ENCODE data around the gene CCDC86. TPM values are rescaled to one million over a fixed set of nuclear protein-coding genes. Genes with fewer than 3 reads are reported as not detected.

CCDC86 gene
- total RNA-seq, 4 donors from 2014 or later: 15.9 to 41.1 (median 27.3) TPM

DNA sequence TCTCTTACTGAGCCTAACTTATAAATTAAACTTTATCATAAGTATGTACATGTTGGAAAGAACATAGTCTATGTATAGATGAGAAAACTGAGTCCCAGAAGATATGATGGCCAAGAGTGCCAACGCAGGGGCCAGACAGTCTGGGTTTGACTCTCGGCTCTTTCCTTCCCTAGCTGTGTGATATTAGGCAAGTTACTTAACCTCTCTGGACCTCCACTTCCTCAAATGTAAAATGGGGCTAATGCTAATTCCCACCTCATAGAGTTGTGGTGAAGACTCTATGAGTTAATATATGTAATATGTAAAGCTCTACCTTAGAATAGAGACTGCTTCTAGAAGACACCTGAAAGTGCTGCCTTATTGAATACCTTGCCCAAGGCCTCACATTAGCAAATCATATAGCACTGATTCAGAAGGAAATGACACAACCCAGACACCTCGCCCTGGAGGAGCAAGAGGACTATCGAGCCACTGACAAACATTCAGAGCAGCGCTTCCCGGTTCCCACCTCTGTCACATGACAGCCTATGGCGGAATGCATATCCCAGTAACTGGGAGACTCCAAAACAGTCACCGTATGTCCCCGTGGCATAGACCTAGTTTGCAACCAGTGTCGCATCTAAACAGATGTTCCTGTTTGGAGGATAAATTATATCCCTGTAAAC, 11.3 kb upstream of the CCDC86 start:
- no peak for DNase-seq (ENCODE audit: low spot score in 2 of 2)

DNA sequence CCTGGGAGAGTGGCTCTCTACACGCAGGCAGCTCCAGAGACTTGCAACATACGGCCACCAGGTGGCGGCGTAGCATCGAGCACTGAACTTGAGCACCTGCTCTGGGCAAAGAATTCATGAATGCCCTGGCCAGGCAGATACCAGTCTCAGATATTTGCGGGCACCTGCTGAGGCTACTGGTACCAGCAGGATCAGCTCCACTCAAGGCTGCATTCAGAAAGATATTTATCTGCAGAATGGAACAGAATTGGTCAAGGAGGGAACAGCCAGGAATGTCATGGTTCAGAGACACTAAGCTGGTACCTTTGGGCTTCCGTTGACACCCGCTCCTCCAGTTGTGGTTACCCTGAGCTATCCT, 10.8 kb upstream of the CCDC86 start:
- Histone ChIP-seq H3K4me1 (no peaks in the 10 kb centered on the region), H3K36me3 (no peaks in the 10 kb centered on the region), H3K27ac (no peak overlapping the region), H3K4me3 (no peak overlapping the region), H3K9me3 (no peaks in the 10 kb centered on the region), H3K27me3 (no peaks in the 10 kb centered on the region)
- 17 to 42% methylated on average over 3 to 8 of the region's 8 CpGs for WGBS, 2 donors
- peak; percentile 80 to 89 for DNase-seq (ENCODE audit: low spot score in 2 of 2)
- TF ChIP-seq POLR2A (IDR thresholded peaks at IDR 0.05): no peak
- TF ChIP-seq, protein P1, sequence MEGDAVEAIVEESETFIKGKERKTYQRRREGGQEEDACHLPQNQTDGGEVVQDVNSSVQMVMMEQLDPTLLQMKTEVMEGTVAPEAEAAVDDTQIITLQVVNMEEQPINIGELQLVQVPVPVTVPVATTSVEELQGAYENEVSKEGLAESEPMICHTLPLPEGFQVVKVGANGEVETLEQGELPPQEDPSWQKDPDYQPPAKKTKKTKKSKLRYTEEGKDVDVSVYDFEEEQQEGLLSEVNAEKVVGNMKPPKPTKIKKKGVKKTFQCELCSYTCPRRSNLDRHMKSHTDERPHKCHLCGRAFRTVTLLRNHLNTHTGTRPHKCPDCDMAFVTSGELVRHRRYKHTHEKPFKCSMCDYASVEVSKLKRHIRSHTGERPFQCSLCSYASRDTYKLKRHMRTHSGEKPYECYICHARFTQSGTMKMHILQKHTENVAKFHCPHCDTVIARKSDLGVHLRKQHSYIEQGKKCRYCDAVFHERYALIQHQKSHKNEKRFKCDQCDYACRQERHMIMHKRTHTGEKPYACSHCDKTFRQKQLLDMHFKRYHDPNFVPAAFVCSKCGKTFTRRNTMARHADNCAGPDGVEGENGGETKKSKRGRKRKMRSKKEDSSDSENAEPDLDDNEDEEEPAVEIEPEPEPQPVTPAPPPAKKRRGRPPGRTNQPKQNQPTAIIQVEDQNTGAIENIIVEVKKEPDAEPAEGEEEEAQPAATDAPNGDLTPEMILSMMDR (IDR thresholded peaks at IDR 0.05): peak; percentile 83 to 96 (median 92)
- peak in 1 of 2 donors; percentile 26 for TF ChIP-seq EP300 (IDR thresholded peaks at IDR 0.05)

More for the DNA sequence above, 11.3 kb upstream of the CCDC86 start:
- H3K36me3 ChIP-seq: no peaks in the 10 kb centered on the region
- WGBS, 2 donors: 47 to 53% methylated on average over 10 of the region's 10 CpGs
- no peak overlapping the region for H3K27ac ChIP-seq
- TF ChIP-seq, protein P1 (IDR thresholded peaks at IDR 0.05): no peak
- TF ChIP-seq POLR2A (IDR thresholded peaks at IDR 0.05) (no peak), EP300 (IDR thresholded peaks at IDR 0.05) (no peak)
- no peaks in the 10 kb centered on the region for H3K4me1 ChIP-seq
- no peaks in the 10 kb centered on the region for H3K9me3 ChIP-seq
- H3K27me3 ChIP-seq: no peaks in the 10 kb centered on the region
- H3K4me3 ChIP-seq: no peak overlapping the region

DNA sequence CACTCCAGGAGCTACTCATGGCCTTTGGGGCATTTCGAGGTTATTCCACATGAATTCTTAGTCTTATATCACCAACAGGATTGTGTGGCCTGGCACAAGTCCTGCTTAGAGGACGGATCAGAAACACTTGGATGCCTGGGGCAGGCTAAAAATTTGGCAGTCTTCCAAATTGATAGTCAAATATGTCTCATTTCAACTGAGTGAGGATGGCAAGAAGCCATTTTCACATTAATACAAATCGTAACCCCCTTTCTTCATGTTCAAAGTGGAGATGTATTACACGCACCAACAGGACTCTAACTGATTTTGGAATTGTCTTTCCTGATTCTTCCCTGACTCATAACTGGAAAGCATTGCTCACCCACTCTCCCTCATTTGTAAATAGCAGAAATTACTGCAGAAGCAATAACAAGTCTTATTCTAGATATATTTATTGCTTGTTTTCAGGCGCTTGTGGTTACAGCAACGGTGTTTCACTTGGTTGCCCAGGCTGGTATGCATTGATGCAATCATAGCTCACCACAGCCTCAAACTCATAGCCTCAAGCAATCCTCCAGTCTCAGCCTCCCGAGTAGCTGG, 10.3 kb upstream of the CCDC86 start:
- no peak for DNase-seq (ENCODE audit: low spot score in 2 of 2)
- no peaks in the 10 kb centered on the region for H3K36me3 ChIP-seq
- no peak overlapping the region for H3K27ac ChIP-seq
- 48 to 50% methylated on average over 7 of the region's 7 CpGs for WGBS, 2 donors
- H3K4me1 ChIP-seq: no peaks in the 10 kb centered on the region
- no peak for TF ChIP-seq EP300 (IDR thresholded peaks at IDR 0.05)
- no peak overlapping the region for H3K4me3 ChIP-seq
- H3K27me3 ChIP-seq: no peaks in the 10 kb centered on the region
- no peaks in the 10 kb centered on the region for H3K9me3 ChIP-seq

DNA sequence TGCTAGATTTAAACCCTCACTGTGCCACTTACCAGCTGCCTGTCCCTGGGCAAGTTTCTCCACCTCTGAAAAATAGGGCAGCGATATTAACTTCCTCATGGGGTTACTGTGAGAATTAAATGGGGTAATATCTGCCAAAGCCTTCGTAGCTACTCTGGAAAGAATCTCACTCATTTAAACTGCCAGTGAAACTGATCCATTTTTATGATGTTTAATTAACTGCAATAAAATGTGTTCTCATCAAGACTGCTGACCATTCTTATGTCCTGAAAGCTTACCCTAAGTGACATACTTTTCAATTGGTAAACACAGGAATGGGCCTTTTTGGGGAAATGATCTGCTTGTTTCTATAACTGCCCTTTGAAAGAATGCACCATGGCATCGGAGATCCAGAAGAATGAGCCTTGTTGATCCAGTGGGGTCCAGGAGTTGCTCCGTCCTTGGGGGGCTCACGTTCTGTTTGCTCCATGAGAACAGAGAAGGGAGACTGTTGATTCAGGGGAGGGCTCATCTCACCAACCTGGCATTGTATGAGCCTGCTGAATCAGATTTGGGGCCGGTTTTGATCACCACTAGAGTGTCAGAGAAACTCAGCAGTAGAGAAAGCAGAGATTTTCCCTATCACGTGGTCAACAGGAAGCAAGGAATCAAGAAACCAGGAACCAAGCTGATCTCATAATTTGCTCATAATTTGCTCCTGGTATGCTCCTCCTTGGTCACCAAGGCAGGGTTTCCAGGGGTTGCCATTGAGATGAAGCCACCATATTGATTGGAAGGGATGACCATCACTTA, 7.0 kb upstream of the CCDC86 start:
- 53 to 54% methylated on average over 7 of the region's 7 CpGs for WGBS, 2 donors
- no peaks in the 10 kb centered on the region for H3K36me3 ChIP-seq
- H3K4me1 ChIP-seq: peaks cover 0 to 8% (median 0%) of the 10 kb centered on the region in 4 donors
- no peaks in the 10 kb centered on the region for H3K9me3 ChIP-seq
- no peak overlapping the region for H3K4me3 ChIP-seq
- no peak for DNase-seq (ENCODE audit: low spot score in 2 of 2)
- H3K27me3 ChIP-seq: no peaks in the 10 kb centered on the region
- H3K27ac ChIP-seq: no peak overlapping the region
- TF ChIP-seq POLR2A (IDR thresholded peaks at IDR 0.05) (no peak), EP300 (IDR thresholded peaks at IDR 0.05) (no peak)
- TF ChIP-seq, protein P1 (IDR thresholded peaks at IDR 0.05): no peak

DNA sequence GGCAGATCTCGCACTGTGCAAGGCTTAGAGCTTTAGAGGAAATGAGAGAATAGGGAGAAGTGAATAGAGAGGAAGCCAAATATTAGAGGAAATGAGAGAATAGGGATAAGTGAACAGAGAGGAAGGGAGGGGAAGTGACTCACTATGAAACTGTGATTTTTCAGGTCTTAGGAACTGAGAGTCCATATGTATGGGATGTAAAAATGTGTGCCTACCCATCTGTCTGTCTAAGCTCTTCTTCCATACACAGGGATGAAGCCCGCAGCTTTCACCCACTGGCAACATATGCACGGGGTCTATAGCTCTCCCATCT, 6.4 kb upstream of the CCDC86 start:
- Histone ChIP-seq H3K9me3 (no peaks in the 10 kb centered on the region), H3K27me3 (no peaks in the 10 kb centered on the region), H3K36me3 (no peaks in the 10 kb centered on the region), H3K27ac (no peak overlapping the region), H3K4me3 (no peak overlapping the region), H3K4me1 (peaks cover 0 to 14% (median 1%) of the 10 kb centered on the region in 4 donors)
- TF ChIP-seq, protein P1 (IDR thresholded peaks at IDR 0.05): no peak
- peak in 1 of 2 donors; percentile 24 for TF ChIP-seq EP300 (IDR thresholded peaks at IDR 0.05)
- WGBS, 2 donors: 67 to 86% methylated on average over 3 of the region's 3 CpGs
- DNase-seq (ENCODE audit: low spot score in 2 of 2): no peak
